Caki2 (cell line): ENCODE data around the gene CFLAR. TPM values are rescaled to one million over a fixed set of nuclear protein-coding genes. Genes with fewer than 3 reads are reported as not detected.
"Not testable (repeated sequence)": the region's sequence is repeated elsewhere in the genome, so short reads cannot be mapped to it uniquely, and the experiment has no call there.

Source experiments
- DNase-seq: peaks from one replicate; pipeline ENCODE4 v3.0.0-alpha.2; 2015; ENCODE audit warnings: low read depth
- in situ Hi-C: cut with HindIII; loops from 2 replicates; pipeline ENCODE4 v1.10.0; 2016; ENCODE audit warnings: low sequenced_read_pairs, low pct_unique_long_range_greater_than_20kb, mixed read lengths
- total RNA-seq: library from RNA; depleted of rRNA; stranded (reverse); fragments of >200 nt; shearing (Covaris generic); gene quantifications from 2 replicates; pipeline ENCODE4 v1.2.3, GENCODE V29; 2014; ENCODE audit warnings: low replicate concordance

Gene CFLAR
- total RNA-seq, 1 experiment from 2014 or later: 99.7 TPM

GRCh38 chr2:201138401-201138970, 22.5 kb downstream of the CFLAR start:
- DNase-seq: no peak
- in situ Hi-C loops: no loop called here

GRCh38 chr2:201138986-201139781, 23.2 kb downstream of the CFLAR start:
- DNase-seq, in situ Hi-C loops: not testable (repeated sequence)

- in situ Hi-C loops: no loop called here
- DNase-seq: no peak
Measured at GRCh38 chr2:201139836-201140604, 24.1 kb downstream of the CFLAR start.

GRCh38 chr2:201144101-201145051, 28.4 kb downstream of the CFLAR start:
- in situ Hi-C loops: no loop called here
- no peak for DNase-seq

GRCh38 chr2:201148434-201148990, 32.5 kb downstream of the CFLAR start:
- in situ Hi-C loops: no loop called here
- DNase-seq: no peak

GRCh38 chr2:201149064-201149820, 33.3 kb downstream of the CFLAR start:
- in situ Hi-C loops: no loop called here
- DNase-seq: peak; percentile 89

GRCh38 chr2:201149821-201150165, 33.8 kb downstream of the CFLAR start:
- DNase-seq: peak; percentile 90
- in situ Hi-C loops: loop anchor here (5.0 kb wide), 1 partner anchor 32 kb away; the partner anchor contains the start of gene CFLAR

- in situ Hi-C loops: loop anchor here (5.0 kb wide), 1 partner anchor 33 kb away; the partner anchor contains the start of gene CFLAR
- no peak for DNase-seq
Measured at GRCh38 chr2:201150454-201151020, 34.6 kb downstream of the CFLAR start.

- DNase-seq: peak; percentile 95
- in situ Hi-C loops: loop anchor here (5.0 kb wide), 1 partner anchor 34 kb away; the partner anchor contains the start of gene CFLAR
Measured at GRCh38 chr2:201151127-201151981, 35.4 kb downstream of the CFLAR start.

- no peak for DNase-seq
- in situ Hi-C loops: loop anchor here (5.0 kb wide), 1 partner anchor 35 kb away; the partner anchor contains the start of gene CFLAR
Measured at GRCh38 chr2:201152517-201152916, 36.6 kb downstream of the CFLAR start.

- DNase-seq: no peak
- in situ Hi-C loops: loop anchor here (5.0 kb wide), 1 partner anchor 36 kb away; the partner anchor contains the start of gene CFLAR
Measured at GRCh38 chr2:201152999-201153815, 37.2 kb downstream of the CFLAR start.

- DNase-seq: no peak
- in situ Hi-C loops: loop anchor here (5.0 kb wide), 1 partner anchor 38 kb away; the partner anchor contains the start of gene CFLAR
Measured at GRCh38 chr2:201154615-201155399, 38.8 kb downstream of the CFLAR start.

- no peak for DNase-seq
- in situ Hi-C loops: no loop called here
Measured at GRCh38 chr2:201156036-201156435, 40.1 kb downstream of the CFLAR start.

- in situ Hi-C loops: no loop called here
- no peak for DNase-seq
Measured at GRCh38 chr2:201156640-201157039, 40.7 kb downstream of the CFLAR start.
